ENCODE measurements around the gene NUMB. TPM values are rescaled to one million over a fixed set of nuclear protein-coding genes. Genes with fewer than 3 reads are reported as not detected.

The NUMB gene
- total and polyA plus RNA-seq, 2 of the 4 experiments (the other 2 are of a cell fraction), result 45.9 to 114 TPM

DNA sequence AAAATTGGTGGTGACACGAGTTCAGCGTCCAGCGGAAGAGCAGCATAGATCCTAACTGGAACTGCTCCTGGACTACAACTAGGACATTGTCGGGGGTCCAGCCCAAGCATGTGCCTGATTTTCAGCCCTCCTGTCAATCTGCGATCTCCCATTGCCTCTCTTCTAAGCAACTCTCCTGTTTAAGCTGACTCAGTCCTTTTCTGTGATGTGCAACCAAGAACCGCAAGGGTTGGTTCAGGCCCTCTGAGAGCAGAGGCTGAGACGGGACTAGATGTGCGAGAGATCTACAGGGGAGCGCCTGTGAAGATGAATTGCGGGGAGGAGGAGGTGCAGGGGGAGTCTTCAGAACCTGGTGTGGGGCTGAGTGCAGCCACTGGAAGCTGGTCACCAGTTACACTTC is 224.8 kb downstream of the NUMB start:
- Histone ChIP-seq H3K4ac (ENCODE audit: low read depth, low read length) (no peak overlapping the region), H2BK15ac (ENCODE audit: low read depth, low read length) (no peak overlapping the region), H4K91ac (ENCODE audit: insufficient read depth, low read depth, low read length) (no peak overlapping the region), H2AFZ (replicated peaks; ENCODE audit: low read length, poor library complexity) (no peak overlapping the region), H2AK9ac (replicated peaks; ENCODE audit: low read depth, low read length, poor library complexity) (no peak overlapping the region), H4K20me1 (ENCODE audit: insufficient read depth, low read length) (peaks cover 3% of the 10 kb centered on the region), H3K36me3 (ENCODE audit: control insufficient read depth, insufficient read depth, low read length) (no peaks in the 10 kb centered on the region), H4K5ac (ENCODE audit: low read depth, low read length) (no peak overlapping the region), H3K9me3 (ENCODE audit: control insufficient read depth, insufficient read depth, low read length) (no peaks in the 10 kb centered on the region), H3K14ac (replicated peaks; ENCODE audit: low read depth, low read length) (no peak overlapping the region), H3K79me1 (ENCODE audit: low read depth in 1 of 2, low read length in 2 of 2) (0 out of 4 replicates have a peak, but pooled peaks cover 0 to 5% of the 10 kb centered on the region in 2 experiments), H3K18ac (ENCODE audit: low read depth, low read length) (no peak overlapping the region), H3K27ac (ENCODE audit: insufficient read depth, low read length) (no peak overlapping the region), H3K9me1 (ENCODE audit: insufficient read depth, low read length) (peaks cover 9% of the 10 kb centered on the region), H2BK20ac (ENCODE audit: low read depth, low read length) (no peak overlapping the region), H4K8ac (ENCODE audit: low read depth in 2 of 2, low read length in 2 of 2) (no peak overlapping the region), H2BK5ac (ENCODE audit: low read depth, low read length, poor library complexity, severe bottlenecking) (no peak overlapping the region), H3K4me2 (ENCODE audit: low read depth, low read length) (no peak overlapping the region), H3K4me1 (ENCODE audit: control insufficient read depth, insufficient read depth, low read length) (peaks cover 21% of the 10 kb centered on the region), H3K9ac (ENCODE audit: low read depth, low read length) (no peak overlapping the region), H3K27me3 (ENCODE audit: control insufficient read depth, insufficient read depth, low read length) (peaks cover 44% of the 10 kb centered on the region), H3K23ac (ENCODE audit: low read depth, low read length) (no peak overlapping the region), H3K4me3 (ENCODE audit: insufficient read depth, low read depth, low read length) (no peak overlapping the region), H2BK120ac (ENCODE audit: low read depth, low read length) (no peak overlapping the region), H3K56ac (ENCODE audit: extremely low read depth, insufficient read depth, low read length) (no peak overlapping the region), H2AK5ac (ENCODE audit: low read depth, low read length) (no peak overlapping the region)
- dilution Hi-C loops (cut with HindIII; ENCODE audit: low sequenced_read_pairs, unreplicated experiment), result no loop called here
- ChIA-PET CTCF (interaction anchor here (1.2 kb wide), 1 partner anchor 17 kb away, joined by 3 read pairs; no protein-coding TSS in a partner anchor), POLR2A (ENCODE audit: unreplicated experiment) (no interaction called here)
- TF ChIP-seq BHLHE40 (IDR thresholded peaks at IDR 0.05; ENCODE audit: low read depth, low read length) (no peak), MAFK (IDR thresholded peaks at IDR 0.05; ENCODE audit: low read depth, low read length) (peak; percentile 68), CEBPB (IDR thresholded peaks at IDR 0.05; ENCODE audit: low read depth, low read length) (no peak)
- no peak for ATAC-seq (ENCODE audit: low read depth)
- intact Hi-C loops (cut with micrococcal nuclease), result no loop called here
- 100% methylated on average over 1 of the region's 10 CpGs; no CpG with 5 or more reads in 1 of the 2 experiments for WGBS, 2 experiments (ENCODE audit: extremely low coverage in 2 of 2, insufficient read length in 1 of 2)
- no TSS peak for BruUV-seq (replicated peaks)
- DNase-seq, result no peak
- in situ Hi-C loops (cut with MboI; ENCODE audit: low sequenced_read_pairs), result no loop called here

Data from IMR-90 (cell line).